HCT116 (cell line): ENCODE data around the gene C1QTNF9B.

Experiments
- CEBPB ChIP-seq: IDR thresholded peaks from 2 replicates; pipeline ENCODE4 v1.6.1; 2012; ENCODE audit warnings: low read depth
- CTCF ChIP-seq, 3 experiments: fragments of 200-600 bp in 1 of 3; sonication (generic) in 1 of 3; IDR thresholded peaks in 2 of 3; conservative IDR thresholded peaks in 1 of 3; 2 replicates each; pipeline ENCODE4 v1.5.1; 2012 to 2017; ENCODE audit warnings: low read depth in 2 of 3, low read length in 2 of 3, antibody characterized with exemption in 1 of 3, borderline replicate concordance in 1 of 3, control low read depth in 1 of 3, mild to moderate bottlenecking in 1 of 3, mixed read lengths in 1 of 3, mixed run types in 1 of 3, moderate library complexity in 1 of 3; ENCODE audit not compliant: insufficient read depth in 1 of 3
- EZH2 ChIP-seq: fragments of 200-600 bp; sonication (generic); IDR thresholded peaks from 2 replicates; pipeline ENCODE4 v1.6.1; 2017; ENCODE audit warnings: antibody characterized with exemption, mixed run types
- EZH2phosphoT487 ChIP-seq: fragments of 200-600 bp; IDR thresholded peaks from 2 replicates; pipeline ENCODE4 v1.6.1; 2018; ENCODE audit warnings: antibody characterized with exemption, borderline replicate concordance
- JUND ChIP-seq: IDR thresholded peaks from 2 replicates; pipeline ENCODE4 v1.6.1; 2012
- RAD21 ChIP-seq: IDR thresholded peaks from 2 replicates; pipeline ENCODE4 v1.6.1; 2012; ENCODE audit warnings: low read depth, mild to moderate bottlenecking
- REST ChIP-seq: IDR thresholded peaks from 2 replicates; pipeline ENCODE4 v1.6.1; 2012; ENCODE audit warnings: low read depth
- TCF7L2 ChIP-seq: IDR thresholded peaks from 2 replicates; pipeline ENCODE4 v1.7.0; 2011; ENCODE audit warnings: borderline replicate concordance, inconsistent platforms; ENCODE audit not compliant: insufficient read depth, insufficient read length; ENCODE audit errors: extremely low read depth
- ZBTB33 ChIP-seq: IDR thresholded peaks from 2 replicates; pipeline ENCODE4 v1.6.1; 2011; ENCODE audit warnings: mild to moderate bottlenecking, low read length, moderate library complexity; ENCODE audit not compliant: insufficient replicate concordance; ENCODE audit errors: extremely low read depth
- ZNF274 ChIP-seq: fragments of 200-500 bp; sonication (Bioruptor generic); IDR thresholded peaks from 2 replicates; pipeline ENCODE4 v1.6.1; 2014; ENCODE audit warnings: mild to moderate bottlenecking, low read depth, low read length, inconsistent platforms

GRCh38 chr13:23922005-23922932 is 25.0 kb upstream of the C1QTNF9B start:
- no peak for TF ChIP-seq CTCF (IDR thresholded peaks at IDR 0.05 in 2 of 3, conservative IDR thresholded peaks at IDR 0.05 in 1 of 3; ENCODE audit: borderline replicate concordance in 1 of 3, insufficient read depth in 1 of 3, low read depth in 2 of 3, low read length in 2 of 3)
- no peak for TF ChIP-seq JUND
- no peak for TF ChIP-seq ZNF274
- TF ChIP-seq EZH2phosphoT487, result no peak
- no peak for TF ChIP-seq ZBTB33
- TF ChIP-seq REST, result no peak
- no peak for TF ChIP-seq EZH2
- no peak for TF ChIP-seq RAD21
- no peak for TF ChIP-seq CEBPB
- no peak for TF ChIP-seq TCF7L2
